ENCODE measurements around the gene NACC2. TPM values are rescaled to one million over a fixed set of nuclear protein-coding genes. Genes with fewer than 3 reads are reported as not detected.

The NACC2 gene
- total and polyA plus RNA-seq, 2 donors (not counting 1 experiment from before 2014, with no cell fraction given) = 0.34 to 1.9 TPM

DNA sequence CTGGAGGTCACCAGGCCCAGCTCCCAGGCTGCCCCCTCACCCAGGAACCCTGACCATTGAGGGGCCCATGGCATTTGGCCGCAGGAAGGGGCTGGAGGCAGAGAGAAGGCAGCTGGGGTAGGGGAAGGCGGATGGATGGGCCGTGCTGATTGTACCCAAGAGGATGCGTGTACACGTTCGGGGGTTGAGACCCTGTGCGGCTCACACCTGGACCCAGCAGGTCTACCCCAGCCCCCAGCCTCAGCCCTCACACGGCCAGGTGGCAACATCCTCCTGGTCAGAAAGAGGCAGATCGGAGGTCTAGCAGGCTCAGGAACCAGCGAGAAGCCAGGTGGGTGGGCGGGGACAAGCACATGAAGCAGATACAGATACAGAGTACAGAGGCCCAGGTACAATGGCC lies 33.7 kb downstream of the NACC2 start:
- Histone ChIP-seq H3K9me3 (ENCODE audit: control extremely low read depth in 1 of 3, control insufficient read depth in 2 of 3, insufficient read depth in 1 of 3, low read length in 2 of 3) (no peaks in the 10 kb centered on the region), H3K36me3 (replicated peaks in 1 of 2; ENCODE audit: control extremely low read depth in 1 of 2, control insufficient read depth in 1 of 2, extremely low read depth in 1 of 2, insufficient read depth in 2 of 2, low read length in 1 of 2) (no peaks in the 10 kb centered on the region), H3K27ac (ENCODE audit: low read length in 2 of 2) (no peak overlapping the region), H4K20me1 (ENCODE audit: control insufficient read depth, insufficient read depth, low read length, poor library complexity, severe bottlenecking) (no peaks in the 10 kb centered on the region), H3K9ac (ENCODE audit: low read length) (no peak overlapping the region), H2AFZ (ENCODE audit: insufficient read depth, low read depth, low read length, poor library complexity, severe bottlenecking) (no peak overlapping the region), H3K4me2 (replicated peaks; ENCODE audit: low read depth, low read length, poor library complexity, severe bottlenecking) (no peak overlapping the region), H3K27me3 (replicated peaks in 1 of 4; ENCODE audit: control extremely low read depth in 1 of 4, control insufficient read depth in 3 of 4, insufficient read depth in 4 of 4, low read length in 3 of 4) (peaks cover 0 to 6% (median 0%) of the 10 kb centered on the region in 4 experiments), H3K4me3 (ENCODE audit: control extremely low read depth in 1 of 5, extremely low read depth in 1 of 5, insufficient read depth in 1 of 5, low read depth in 2 of 5, low read length in 4 of 5) (no peak overlapping the region), H3K79me2 (ENCODE audit: control insufficient read depth, insufficient read depth, low read length) (no peaks in the 10 kb centered on the region), H3K4me1 (ENCODE audit: control insufficient read depth in 2 of 2, insufficient read depth in 2 of 2, low read length in 2 of 2) (peaks cover 0 to 16% of the 10 kb centered on the region in 2 donors)
- DNase-seq (no peak), ATAC-seq (ENCODE audit: low read depth) (no peak)
- TF ChIP-seq, protein P1, sequence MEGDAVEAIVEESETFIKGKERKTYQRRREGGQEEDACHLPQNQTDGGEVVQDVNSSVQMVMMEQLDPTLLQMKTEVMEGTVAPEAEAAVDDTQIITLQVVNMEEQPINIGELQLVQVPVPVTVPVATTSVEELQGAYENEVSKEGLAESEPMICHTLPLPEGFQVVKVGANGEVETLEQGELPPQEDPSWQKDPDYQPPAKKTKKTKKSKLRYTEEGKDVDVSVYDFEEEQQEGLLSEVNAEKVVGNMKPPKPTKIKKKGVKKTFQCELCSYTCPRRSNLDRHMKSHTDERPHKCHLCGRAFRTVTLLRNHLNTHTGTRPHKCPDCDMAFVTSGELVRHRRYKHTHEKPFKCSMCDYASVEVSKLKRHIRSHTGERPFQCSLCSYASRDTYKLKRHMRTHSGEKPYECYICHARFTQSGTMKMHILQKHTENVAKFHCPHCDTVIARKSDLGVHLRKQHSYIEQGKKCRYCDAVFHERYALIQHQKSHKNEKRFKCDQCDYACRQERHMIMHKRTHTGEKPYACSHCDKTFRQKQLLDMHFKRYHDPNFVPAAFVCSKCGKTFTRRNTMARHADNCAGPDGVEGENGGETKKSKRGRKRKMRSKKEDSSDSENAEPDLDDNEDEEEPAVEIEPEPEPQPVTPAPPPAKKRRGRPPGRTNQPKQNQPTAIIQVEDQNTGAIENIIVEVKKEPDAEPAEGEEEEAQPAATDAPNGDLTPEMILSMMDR (IDR thresholded peaks at IDR 0.05) = no peak
- no peak for TF ChIP-seq EZH2 (IDR thresholded peaks at IDR 0.05; ENCODE audit: borderline replicate concordance, insufficient read depth, low read depth, low read length, poor library complexity, severe bottlenecking)
- Mint-ChIP-seq H3K4me3 (no peak overlapping the region), H3K27me3 (peaks cover 20% of the 10 kb centered on the region), H3K27ac (no peak overlapping the region), H3K9me3 (ENCODE audit: insufficient read depth) (no peaks in the 10 kb centered on the region), H3K4me1 (peaks cover 12% of the 10 kb centered on the region)
- ChIA-PET POLR2A (no interaction called here), CTCF (no interaction called here)
- intact Hi-C loops (cut with micrococcal nuclease) = no loop called here
- 93% methylated on average over 10 of the region's 11 CpGs for WGBS (ENCODE audit: insufficient coverage)

DNA sequence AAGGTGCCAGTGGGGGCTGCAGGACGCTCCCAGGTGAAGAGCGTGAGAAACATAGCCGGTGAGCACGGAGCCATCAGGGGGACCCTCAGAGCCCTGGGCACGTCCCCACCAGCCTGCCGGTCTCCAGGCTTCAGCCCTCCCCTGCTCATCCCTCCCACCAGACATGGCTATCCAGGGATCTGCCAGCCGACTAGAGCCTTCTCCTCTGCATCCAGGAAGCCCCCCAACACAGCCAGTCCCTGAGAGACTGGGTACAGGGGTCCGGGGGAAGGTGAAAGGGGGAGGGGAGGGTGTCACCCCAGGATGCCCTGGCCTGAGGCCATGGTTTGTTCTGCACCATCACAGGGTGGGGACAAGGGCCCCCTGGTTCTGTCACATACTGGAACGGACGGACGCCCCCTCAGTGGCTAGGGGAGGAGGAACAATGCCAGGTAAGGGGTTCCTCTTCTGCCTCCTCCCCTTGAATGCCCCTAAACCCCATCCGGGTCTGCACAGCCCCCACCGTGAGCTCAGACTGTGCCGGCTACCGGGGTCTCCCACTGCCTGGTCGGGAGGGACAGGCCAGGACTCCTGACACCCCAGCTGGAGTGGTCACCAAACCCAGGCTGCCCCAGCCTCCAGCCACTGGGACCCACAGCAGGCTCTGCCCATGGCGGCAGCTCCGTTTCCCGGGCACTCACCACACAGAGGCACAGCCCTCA lies 34.3 kb downstream of the NACC2 start:
- POLR2A ChIA-PET = no interaction called here
- H3K27me3 Mint-ChIP-seq = peaks cover 18% of the 10 kb centered on the region
- CTCF ChIA-PET = no interaction called here
- Histone ChIP-seq H2AFZ (ENCODE audit: insufficient read depth, low read depth, low read length, poor library complexity, severe bottlenecking) (no peak overlapping the region), H3K79me2 (ENCODE audit: control insufficient read depth, insufficient read depth, low read length) (no peaks in the 10 kb centered on the region), H3K9me3 (ENCODE audit: control extremely low read depth in 1 of 3, control insufficient read depth in 2 of 3, insufficient read depth in 1 of 3, low read length in 2 of 3) (no peaks in the 10 kb centered on the region), H3K4me1 (ENCODE audit: control insufficient read depth in 2 of 2, insufficient read depth in 2 of 2, low read length in 2 of 2) (peaks cover 3 to 22% of the 10 kb centered on the region in 2 donors), H3K36me3 (replicated peaks in 1 of 2; ENCODE audit: control extremely low read depth in 1 of 2, control insufficient read depth in 1 of 2, extremely low read depth in 1 of 2, insufficient read depth in 2 of 2, low read length in 1 of 2) (no peaks in the 10 kb centered on the region), H3K4me3 (ENCODE audit: control extremely low read depth in 1 of 5, extremely low read depth in 1 of 5, insufficient read depth in 1 of 5, low read depth in 2 of 5, low read length in 4 of 5) (no peak overlapping the region), H3K9ac (ENCODE audit: low read length) (no peak overlapping the region), H3K27ac (ENCODE audit: low read length in 2 of 2) (no peak overlapping the region), H3K4me2 (replicated peaks; ENCODE audit: low read depth, low read length, poor library complexity, severe bottlenecking) (no peak overlapping the region), H4K20me1 (ENCODE audit: control insufficient read depth, insufficient read depth, low read length, poor library complexity, severe bottlenecking) (no peaks in the 10 kb centered on the region), H3K27me3 (replicated peaks in 1 of 4; ENCODE audit: control extremely low read depth in 1 of 4, control insufficient read depth in 3 of 4, insufficient read depth in 4 of 4, low read length in 3 of 4) (peaks cover 0 to 11% (median 0%) of the 10 kb centered on the region in 4 experiments)
- 95% methylated on average over 13 of the region's 19 CpGs for WGBS (ENCODE audit: insufficient coverage)
- ATAC-seq (ENCODE audit: low read depth) (no peak), DNase-seq (no peak)
- intact Hi-C loops (cut with micrococcal nuclease) = no loop called here
- TF ChIP-seq, protein P1 (IDR thresholded peaks at IDR 0.05) = no peak
- TF ChIP-seq EZH2 (IDR thresholded peaks at IDR 0.05; ENCODE audit: borderline replicate concordance, insufficient read depth, low read depth, low read length, poor library complexity, severe bottlenecking) = no peak
- no peak overlapping the region for H3K4me3 Mint-ChIP-seq
- no peaks in the 10 kb centered on the region for H3K9me3 Mint-ChIP-seq (ENCODE audit: insufficient read depth)
- H3K27ac Mint-ChIP-seq = no peak overlapping the region
- H3K4me1 Mint-ChIP-seq = peaks cover 12% of the 10 kb centered on the region
